ENCODE results near the gene MARVELD3.

MARVELD3 gene

GRCh38 chr16:71618429-71618828, 7.6 kb upstream of the MARVELD3 start:
- Histone ChIP-seq H3K79me2 (no peaks in the 10 kb centered on the region), H3K27me3 (ENCODE audit: control insufficient read depth, insufficient read depth, low read length) (no peaks in the 10 kb centered on the region), H3K9ac (no peak overlapping the region), H3K4me2 (ENCODE audit: low read length) (no peak overlapping the region), H2AFZ (no peak overlapping the region), H3K36me3 (ENCODE audit: control insufficient read depth, insufficient read depth, low read length) (no peaks in the 10 kb centered on the region), H3K4me1 (no peaks in the 10 kb centered on the region), H3K9me3 (ENCODE audit: control insufficient read depth, low read length) (no peaks in the 10 kb centered on the region), H3K4me3 (ENCODE audit: low read depth, low read length) (no peak overlapping the region), H3K27ac (no peak overlapping the region)
- no peak for TF ChIP-seq CTCF (IDR thresholded peaks at IDR 0.05)

- Histone ChIP-seq H3K79me2 (no peaks in the 10 kb centered on the region), H3K4me2 (ENCODE audit: low read length) (no peak overlapping the region), H3K9me3 (ENCODE audit: control insufficient read depth, low read length) (no peaks in the 10 kb centered on the region), H2AFZ (no peak overlapping the region), H3K4me1 (no peaks in the 10 kb centered on the region), H3K4me3 (ENCODE audit: low read depth, low read length) (no peak overlapping the region), H3K36me3 (ENCODE audit: control insufficient read depth, insufficient read depth, low read length) (no peaks in the 10 kb centered on the region), H3K27me3 (ENCODE audit: control insufficient read depth, insufficient read depth, low read length) (no peaks in the 10 kb centered on the region), H3K27ac (no peak overlapping the region), H3K9ac (no peak overlapping the region)
- TF ChIP-seq CTCF (IDR thresholded peaks at IDR 0.05), result no peak
These were observed 3.9 kb upstream of the MARVELD3 start for GRCh38 chr16:71622088-71622487.

- Histone ChIP-seq H2AFZ (no peak overlapping the region), H3K9me3 (ENCODE audit: control insufficient read depth, low read length) (no peaks in the 10 kb centered on the region), H3K4me1 (no peaks in the 10 kb centered on the region), H3K27ac (no peak overlapping the region), H3K4me2 (ENCODE audit: low read length) (no peak overlapping the region), H3K9ac (no peak overlapping the region), H3K4me3 (ENCODE audit: low read depth, low read length) (no peak overlapping the region), H3K79me2 (no peaks in the 10 kb centered on the region), H3K27me3 (ENCODE audit: control insufficient read depth, insufficient read depth, low read length) (no peaks in the 10 kb centered on the region), H3K36me3 (ENCODE audit: control insufficient read depth, insufficient read depth, low read length) (no peaks in the 10 kb centered on the region)
- no peak for TF ChIP-seq CTCF (IDR thresholded peaks at IDR 0.05)
These were observed 2.4 kb upstream of the MARVELD3 start for GRCh38 chr16:71623597-71623996.

- Histone ChIP-seq H3K79me2 (no peaks in the 10 kb centered on the region), H3K9ac (no peak overlapping the region), H3K4me1 (no peaks in the 10 kb centered on the region), H3K27me3 (ENCODE audit: control insufficient read depth, insufficient read depth, low read length) (no peaks in the 10 kb centered on the region), H3K4me2 (ENCODE audit: low read length) (peak overlapping the region; percentile 74), H3K36me3 (ENCODE audit: control insufficient read depth, insufficient read depth, low read length) (no peaks in the 10 kb centered on the region), H3K27ac (no peak overlapping the region), H2AFZ (peak overlapping the region; percentile 87), H3K9me3 (ENCODE audit: control insufficient read depth, low read length) (no peaks in the 10 kb centered on the region), H3K4me3 (ENCODE audit: low read depth, low read length) (no peak overlapping the region)
- TF ChIP-seq CTCF (IDR thresholded peaks at IDR 0.05), result no peak
These were observed 702 bp upstream of the MARVELD3 start for GRCh38 chr16:71625113-71625850.

- Histone ChIP-seq H3K4me2 (ENCODE audit: low read length) (peak overlapping the region; percentile 74), H3K27ac (no peak overlapping the region), H3K9me3 (ENCODE audit: control insufficient read depth, low read length) (no peaks in the 10 kb centered on the region), H3K4me1 (no peaks in the 10 kb centered on the region), H3K27me3 (ENCODE audit: control insufficient read depth, insufficient read depth, low read length) (no peaks in the 10 kb centered on the region), H3K4me3 (ENCODE audit: low read depth, low read length) (peak overlapping the region; percentile 94), H3K36me3 (ENCODE audit: control insufficient read depth, insufficient read depth, low read length) (no peaks in the 10 kb centered on the region), H3K79me2 (no peaks in the 10 kb centered on the region), H2AFZ (peak overlapping the region; percentile 87), H3K9ac (no peak overlapping the region)
- no peak for TF ChIP-seq CTCF (IDR thresholded peaks at IDR 0.05)
These were observed 852 bp downstream of the MARVELD3 start for GRCh38 chr16:71626858-71627213.
